K562 (cell line): ENCODE measurements around the gene FAM53C. TPM values are rescaled to one million over a fixed set of nuclear protein-coding genes. Genes with fewer than 3 reads are reported as not detected.

Experiments
- ADNP ChIP-seq: fragments of 200-800 bp; sonication (Bioruptor generic); IDR thresholded peaks from 2 replicates; pipeline ENCODE4 v1.6.1; 2016; ENCODE audit warnings: missing genetic modification characterization, missing compliant biosample characterization
- BRF1 ChIP-seq: IDR thresholded peaks from 3 replicates; pipeline ENCODE4 v1.6.1; 2011; ENCODE audit warnings: borderline replicate concordance, mild to moderate bottlenecking; ENCODE audit not compliant: insufficient read length; ENCODE audit errors: extremely low read depth
- E2F3 ChIP-seq: fragments of 250-450 bp; sonication (Bioruptor Pico); IDR thresholded peaks from 2 replicates; pipeline ENCODE4 v1.4.0; 2020; ENCODE audit warnings: mild to moderate bottlenecking
- MNT ChIP-seq, 2 experiments: fragments of 450-650 bp; conservative IDR thresholded peaks; 2 replicates each; pipeline ENCODE4 v1.6.1; 2017; ENCODE audit warnings: mild to moderate bottlenecking in 2 of 2, moderate library complexity in 2 of 2
- MYBL2 ChIP-seq, 2 experiments: fragments of 450-650 bp in 1 of 2; sonication (generic) in 1 of 2; formaldehyde crosslinking in 1 of 2; IDR thresholded peaks; 2 replicates each; pipeline versions ENCODE4 v1.6.1 to v1.8.1; 2017 to 2022; ENCODE audit warnings: borderline replicate concordance in 1 of 2, inconsistent platforms in 1 of 2, low read depth in 1 of 2, mild to moderate bottlenecking in 1 of 2, missing genetic modification reagents in 1 of 2, moderate library complexity in 1 of 2
- PBX2 ChIP-seq, 2 experiments: IDR thresholded peaks in 1 of 2; conservative IDR thresholded peaks in 1 of 2; 2 replicates each; pipeline ENCODE4 v1.6.1; 2016; ENCODE audit warnings: low read depth in 2 of 2, mild to moderate bottlenecking in 1 of 2, missing compliant biosample characterization in 1 of 2, missing genetic modification characterization in 1 of 2, moderate library complexity in 1 of 2
- PML ChIP-seq: IDR thresholded peaks from 2 replicates; pipeline ENCODE4 v1.6.1; 2012; ENCODE audit warnings: low read length, inconsistent platforms
- RNF2 ChIP-seq: sonication (generic); IDR thresholded peaks from 2 replicates; pipeline ENCODE4 v1.6.1; 2016
- SMARCE1 ChIP-seq: fragments of 450-650 bp; IDR thresholded peaks from 2 replicates; pipeline ENCODE4 v1.7.1; 2016; ENCODE audit warnings: mild to moderate bottlenecking
- TBL1XR1 ChIP-seq, 2 experiments: IDR thresholded peaks; 2 replicates each; pipeline ENCODE4 v1.6.1; 2012; ENCODE audit warnings: improper control_type of control experiment in 2 of 2, low read length in 2 of 2, mild to moderate bottlenecking in 1 of 2
- TCFL5 ChIP-seq: fragments of 250-450 bp; sonication (Bioruptor Pico); conservative IDR thresholded peaks from 2 replicates; pipeline ENCODE4 v1.6.1; 2021; ENCODE audit warnings: mild to moderate bottlenecking, moderate library complexity, matching md5 sums
- ZNF407 ChIP-seq: fragments of 450-650 bp; IDR thresholded peaks from 2 replicates; pipeline ENCODE4 v1.6.1; 2016; ENCODE audit warnings: low read depth
- ZNF408 ChIP-seq: fragments of 250-450 bp; sonication (Bioruptor Pico); IDR thresholded peaks from 2 replicates; pipeline ENCODE4 v1.4.0; 2020; ENCODE audit warnings: low read depth, mild to moderate bottlenecking, moderate library complexity
- polyA plus RNA-seq, 8 experiments: library from polyadenylated mRNA; depleted of rRNA in 4 of 8; stranded (reverse) in 5 of 8; unstranded in 3 of 8; fragments of >200 nt; fragmentation: Nextera tagmentation in 2 of 8; fragmentation: Illumina TruSeq in 1 of 8; extraction: Ambion mirVana in 2 of 8; extraction: Trizol in 1 of 8; gene quantifications; 2 replicates each; pipeline versions ENCODE4 v1.2.1 to v1.2.3, GENCODE V29; 2011 to 2014; ENCODE audit warnings: inconsistent platforms in 1 of 8, missing spikeins in 1 of 8
- total RNA-seq, 7 experiments: library from RNA; depleted of rRNA in 6 of 7; stranded (reverse); fragments of >200 nt in 6 of 7; fragmentation: Illumina TruSeq in 2 of 7; extraction: Trizol in 2 of 7; gene quantifications; 2 replicates each; pipeline versions ENCODE4 v1.2.1 to v1.2.3, GENCODE V29; 2011 to 2021; ENCODE audit warnings: low replicate concordance in 1 of 7

Gene FAM53C
- total and polyA plus RNA-seq, 9 of the 15 experiments (the other 6 are each of a cell fraction or from before 2014, with no cell fraction given), result 9.7 to 38.5 (median 25.2) TPM

- TF ChIP-seq PBX2 (CRISPR knock-in tag; IDR thresholded peaks at IDR 0.05; ENCODE audit: low read depth) (no peak), PBX2 (tag; conservative IDR thresholded peaks at IDR 0.05; ENCODE audit: low read depth) (no peak), BRF1 (no peak), ADNP (tag) (no peak), ZNF408 (CRISPR knock-in tag) (no peak), MYBL2 (IDR thresholded peaks at IDR 0.05; ENCODE audit: low read depth) (no peak; the same call in 1 of the 2 replicates), MYBL2 (CRISPR knock-in tag; IDR thresholded peaks at IDR 0.05; ENCODE audit: borderline replicate concordance) (no peak), E2F3 (0 out of 2 replicates have a peak, but pooled peaks have one; percentile 47), RNF2 (no peak), PML (peak; percentile 57; the same call in 1 of the 2 replicates), TBL1XR1 (IDR thresholded peaks at IDR 0.05; ENCODE audit: low read length in 2 of 2) (peak in 1 of 2 experiments; percentile 95; a peak in 2 of 4 replicates), ZNF407 (no peak), MNT (conservative IDR thresholded peaks at IDR 0.05) (peak; percentile 59 to 62; a peak in 2 of 4 replicates), SMARCE1 (peak; percentile 49; the same call in 1 of the 2 replicates), TCFL5 (CRISPR knock-in tag) (no peak)
Measured at GRCh38 chr5:138336952-138337684, 948 bp upstream of the FAM53C start (continued).
